C4-2B (cell line): ENCODE data around the gene OSBPL2.

Source experiments
- H3K27ac ChIP-seq: fragments of 450-650 bp; 2 replicates; pipeline ENCODE4 v1.5.1; 2017
- ZFX ChIP-seq: fragments of 450-650 bp; IDR thresholded peaks from 2 replicates; pipeline ENCODE4 v1.6.1; 2017
- TF ChIP-seq, protein P1 (sequence below): fragments of 450-650 bp; conservative IDR thresholded peaks from 2 replicates; pipeline ENCODE4 v1.5.1; 2017; ENCODE audit warnings: mild to moderate bottlenecking

OSBPL2 gene

DNA sequence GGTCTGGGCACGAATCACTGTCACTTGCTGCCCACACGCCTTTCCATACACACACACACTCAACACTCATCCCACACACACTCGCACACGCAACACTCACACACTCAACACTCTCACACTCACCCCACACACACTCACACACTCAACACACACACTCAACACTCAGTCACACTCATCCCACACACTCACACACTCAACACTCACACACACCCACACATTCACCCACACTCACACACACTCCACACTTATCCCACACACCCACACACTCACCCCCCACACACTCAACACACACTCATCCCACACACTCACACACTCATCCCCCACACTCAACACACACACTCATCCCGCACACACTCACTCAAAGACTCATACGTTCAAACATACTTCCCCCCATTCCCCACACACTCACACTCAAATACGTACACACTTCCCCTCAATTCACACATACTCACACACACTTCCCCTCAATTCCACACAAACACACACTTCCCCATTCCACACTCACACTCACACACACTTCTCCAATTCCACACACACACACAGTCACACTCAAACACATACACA lies 9.3 kb upstream of the OSBPL2 start:
- peak overlapping the region; percentile 97 for H3K27ac ChIP-seq
- TF ChIP-seq, protein P1, sequence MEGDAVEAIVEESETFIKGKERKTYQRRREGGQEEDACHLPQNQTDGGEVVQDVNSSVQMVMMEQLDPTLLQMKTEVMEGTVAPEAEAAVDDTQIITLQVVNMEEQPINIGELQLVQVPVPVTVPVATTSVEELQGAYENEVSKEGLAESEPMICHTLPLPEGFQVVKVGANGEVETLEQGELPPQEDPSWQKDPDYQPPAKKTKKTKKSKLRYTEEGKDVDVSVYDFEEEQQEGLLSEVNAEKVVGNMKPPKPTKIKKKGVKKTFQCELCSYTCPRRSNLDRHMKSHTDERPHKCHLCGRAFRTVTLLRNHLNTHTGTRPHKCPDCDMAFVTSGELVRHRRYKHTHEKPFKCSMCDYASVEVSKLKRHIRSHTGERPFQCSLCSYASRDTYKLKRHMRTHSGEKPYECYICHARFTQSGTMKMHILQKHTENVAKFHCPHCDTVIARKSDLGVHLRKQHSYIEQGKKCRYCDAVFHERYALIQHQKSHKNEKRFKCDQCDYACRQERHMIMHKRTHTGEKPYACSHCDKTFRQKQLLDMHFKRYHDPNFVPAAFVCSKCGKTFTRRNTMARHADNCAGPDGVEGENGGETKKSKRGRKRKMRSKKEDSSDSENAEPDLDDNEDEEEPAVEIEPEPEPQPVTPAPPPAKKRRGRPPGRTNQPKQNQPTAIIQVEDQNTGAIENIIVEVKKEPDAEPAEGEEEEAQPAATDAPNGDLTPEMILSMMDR = no peak
- TF ChIP-seq ZFX = no peak

DNA sequence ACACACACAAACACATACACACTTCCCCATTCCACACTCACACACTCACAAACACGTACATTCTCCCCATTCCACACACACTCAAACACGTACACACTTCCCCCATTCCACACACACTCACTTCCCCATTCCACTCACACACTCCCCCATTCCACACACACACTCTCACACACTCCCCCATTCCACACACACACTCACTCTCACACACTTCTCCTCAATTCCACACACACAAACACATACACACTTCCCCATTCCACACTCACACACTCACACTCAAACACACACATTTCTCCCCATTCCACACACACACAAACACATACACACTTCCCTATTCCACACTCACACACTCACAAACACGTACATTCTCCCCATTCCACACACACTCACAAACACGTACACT lies 8.7 kb upstream of the OSBPL2 start:
- TF ChIP-seq, protein P1 = no peak
- TF ChIP-seq ZFX = no peak
- H3K27ac ChIP-seq = no peak overlapping the region

DNA sequence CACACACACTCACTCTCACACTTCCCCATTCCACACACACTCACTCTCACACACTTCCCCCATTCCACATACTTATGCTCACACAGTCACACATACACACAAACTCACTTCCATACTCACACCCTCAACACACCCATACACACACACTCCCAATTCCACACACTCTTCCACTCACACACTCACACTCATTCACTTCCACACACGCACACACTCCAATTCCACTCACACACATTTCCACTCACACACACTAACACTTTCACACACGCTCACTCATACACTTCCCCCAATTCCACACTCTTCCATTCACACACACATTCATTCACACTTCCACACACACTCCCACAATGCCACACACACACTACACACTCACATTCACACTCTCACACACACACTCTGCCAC lies 8.0 kb upstream of the OSBPL2 start:
- TF ChIP-seq, protein P1 = no peak
- no peak for TF ChIP-seq ZFX
- H3K27ac ChIP-seq = no peak overlapping the region; the same call in 1 of the 2 replicates

DNA sequence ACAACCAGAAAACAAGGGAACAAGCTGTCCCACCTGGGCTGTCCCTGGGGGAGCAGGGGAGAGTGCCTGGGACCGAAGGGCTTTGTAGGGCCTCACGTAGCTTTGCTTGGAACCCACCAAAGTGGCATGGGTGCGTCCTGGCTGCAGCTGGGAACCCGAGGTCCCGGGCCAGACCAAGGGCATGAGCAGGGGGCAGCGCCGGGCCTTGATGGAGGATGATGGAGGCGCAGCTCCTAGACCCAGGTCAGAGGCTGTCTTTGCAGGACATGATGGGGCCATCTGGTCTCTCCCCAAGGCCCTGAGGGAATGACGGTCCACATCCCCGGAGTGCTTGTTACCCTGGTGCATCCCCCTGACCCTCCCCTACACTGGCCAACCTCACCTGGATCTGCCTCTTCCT lies 7.6 kb upstream of the OSBPL2 start:
- H3K27ac ChIP-seq = peak overlapping the region; percentile 82; the same call in 1 of the 2 replicates
- TF ChIP-seq, protein P1 = no peak
- TF ChIP-seq ZFX = no peak

DNA sequence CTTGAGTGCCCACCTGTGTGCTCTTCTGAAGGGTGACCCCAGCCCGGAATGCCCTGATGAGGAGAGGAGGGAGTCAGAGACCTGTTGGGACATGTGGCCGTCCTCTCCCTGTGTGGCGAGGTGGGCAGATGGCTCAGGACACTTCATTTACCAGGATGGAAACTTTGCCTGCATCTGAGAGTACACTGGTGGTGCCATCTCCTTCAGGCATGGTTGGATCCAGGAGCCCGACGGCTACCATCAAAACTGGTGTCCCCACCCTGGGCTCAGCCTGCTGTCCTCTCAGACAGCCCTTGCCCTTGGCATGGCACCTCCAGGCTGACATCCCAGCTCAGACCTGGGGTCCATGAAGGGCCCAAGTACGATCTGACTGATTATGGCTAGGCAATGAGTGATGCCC lies 7.0 kb upstream of the OSBPL2 start:
- TF ChIP-seq, protein P1 = no peak
- TF ChIP-seq ZFX = no peak
- H3K27ac ChIP-seq = peak overlapping the region; percentile 82

DNA sequence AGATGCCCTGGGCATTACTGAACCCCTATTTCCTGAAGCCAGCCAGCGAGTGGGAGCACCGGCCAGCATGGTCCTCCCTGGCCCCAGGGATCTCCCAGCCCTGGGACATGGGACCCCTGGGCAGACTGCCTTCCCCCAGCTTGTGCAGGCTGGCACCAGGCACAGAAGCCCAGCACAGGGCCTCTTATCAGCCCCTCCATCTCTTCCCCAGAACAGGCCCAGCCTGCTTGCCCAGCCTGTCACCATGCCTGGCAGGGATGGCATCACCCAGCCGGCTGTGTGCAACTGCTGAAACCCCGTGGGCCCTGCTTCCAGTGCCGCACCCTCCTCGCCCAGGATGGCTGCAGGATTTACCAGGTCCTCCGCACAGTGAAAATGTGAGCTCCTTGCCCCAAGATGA lies 6.1 kb upstream of the OSBPL2 start:
- TF ChIP-seq, protein P1 = no peak
- TF ChIP-seq ZFX = peak; percentile 18; the same call in 1 of the 2 replicates
- H3K27ac ChIP-seq = peak overlapping the region; percentile 82

DNA sequence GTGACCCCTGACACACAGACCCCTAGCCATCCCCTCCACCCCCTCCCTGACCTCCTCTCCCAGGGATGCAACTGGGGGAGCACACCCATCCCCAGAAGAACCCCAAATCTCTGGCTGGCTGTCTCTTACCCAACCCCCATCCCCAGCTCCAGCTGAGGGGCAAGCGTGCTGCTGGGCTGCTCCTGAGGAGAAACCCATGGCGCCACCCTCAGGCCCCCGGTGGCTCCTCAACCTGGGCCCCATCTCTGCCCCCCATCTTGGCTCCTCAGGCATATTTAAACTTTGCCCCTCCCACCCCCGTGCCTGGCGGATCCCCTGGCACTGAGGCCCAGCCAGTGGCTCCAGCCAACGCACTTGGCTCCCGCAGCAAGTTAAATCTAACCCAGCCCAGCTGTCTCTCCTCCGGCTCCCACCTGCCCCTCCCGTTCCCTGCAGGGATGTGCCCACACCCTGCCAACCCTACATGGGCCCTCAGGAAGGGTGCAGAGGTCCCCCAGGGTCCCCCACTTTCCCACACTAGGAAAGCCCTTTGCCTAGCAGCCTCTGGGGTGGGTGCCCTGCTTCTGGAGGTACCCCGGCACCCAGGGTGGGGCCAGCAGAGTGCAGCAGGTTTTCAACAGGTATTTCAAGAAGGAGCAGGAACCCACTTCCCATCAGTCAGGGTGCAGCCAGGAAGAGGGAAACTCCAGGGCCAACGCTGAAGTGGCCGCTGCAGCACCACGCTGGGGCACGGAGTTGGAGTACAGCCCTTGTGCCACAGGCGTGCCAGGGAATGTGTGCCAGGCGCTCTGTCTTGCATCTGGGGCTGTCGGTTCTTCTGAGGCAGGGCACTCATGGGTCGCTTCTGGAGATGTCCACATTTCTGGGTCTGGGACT lies 5.3 kb upstream of the OSBPL2 start:
- peak overlapping the region; percentile 82 for H3K27ac ChIP-seq
- TF ChIP-seq, protein P1 = no peak
- TF ChIP-seq ZFX = no peak
